ENCODE data around the gene ZNF574. TPM values are rescaled to one million over a fixed set of nuclear protein-coding genes. Genes with fewer than 3 reads are reported as not detected.

Gene ZNF574
- total and polyA plus RNA-seq, 2 of the 8 experiments (the other 6 are each of a cell fraction or from before 2014, with no cell fraction given): 27.0 to 38.8 TPM

DNA sequence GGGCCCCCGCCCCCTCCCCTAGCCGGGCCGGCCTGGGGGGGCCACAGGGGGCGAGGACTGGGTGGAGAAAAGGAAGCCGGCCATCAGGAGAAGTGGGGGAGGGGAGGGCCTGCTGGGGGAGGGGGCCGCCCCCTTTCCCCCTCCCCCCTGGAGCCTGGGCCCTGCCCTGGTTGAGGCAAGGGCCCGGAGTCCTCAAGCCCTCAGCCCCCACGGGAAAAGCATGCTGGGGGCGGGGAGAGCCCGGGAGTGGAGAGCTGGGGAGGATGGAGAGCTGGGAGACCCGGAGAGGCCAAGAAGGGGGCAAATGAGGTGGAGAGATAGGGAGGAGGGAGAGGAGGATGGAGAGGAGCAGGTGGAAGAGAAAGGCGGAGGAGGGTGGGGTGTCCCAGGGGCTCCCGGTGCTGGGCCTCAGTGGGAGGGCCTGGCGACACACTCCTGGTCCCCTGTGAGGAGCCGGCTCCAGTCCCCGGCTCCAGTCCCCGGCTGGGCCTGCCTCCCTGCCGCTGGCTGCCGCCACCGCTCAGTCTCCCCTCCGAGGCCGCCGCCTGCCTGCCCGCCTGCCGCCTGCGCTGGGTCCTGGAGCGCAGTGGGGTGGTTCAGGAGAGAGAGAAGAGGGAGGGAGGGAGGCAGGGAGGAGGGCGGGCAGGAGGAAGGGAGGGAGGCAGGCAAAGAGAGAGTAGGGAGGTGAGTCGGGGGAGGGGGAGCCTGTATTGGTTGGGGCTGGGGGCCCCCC, 6.2 kb upstream of the ZNF574 start, which contains the start of gene GRIK5 (continued):
- no peak for TF ChIP-seq GABPA (IDR thresholded peaks at IDR 0.05; ENCODE audit: borderline replicate concordance, insufficient read depth, low read length)
- TF ChIP-seq MAFK (IDR thresholded peaks at IDR 0.05; ENCODE audit: low read depth, low read length): no peak
- peak; percentile 83 for TF ChIP-seq KDM1A (IDR thresholded peaks at IDR 0.05; ENCODE audit: borderline replicate concordance, low read length)
- TF ChIP-seq SRF (IDR thresholded peaks at IDR 0.05; ENCODE audit: low read depth, low read length): no peak
- TF ChIP-seq TCF12 (IDR thresholded peaks at IDR 0.05; ENCODE audit: low read depth, low read length): no peak
- TF ChIP-seq, protein P1, sequence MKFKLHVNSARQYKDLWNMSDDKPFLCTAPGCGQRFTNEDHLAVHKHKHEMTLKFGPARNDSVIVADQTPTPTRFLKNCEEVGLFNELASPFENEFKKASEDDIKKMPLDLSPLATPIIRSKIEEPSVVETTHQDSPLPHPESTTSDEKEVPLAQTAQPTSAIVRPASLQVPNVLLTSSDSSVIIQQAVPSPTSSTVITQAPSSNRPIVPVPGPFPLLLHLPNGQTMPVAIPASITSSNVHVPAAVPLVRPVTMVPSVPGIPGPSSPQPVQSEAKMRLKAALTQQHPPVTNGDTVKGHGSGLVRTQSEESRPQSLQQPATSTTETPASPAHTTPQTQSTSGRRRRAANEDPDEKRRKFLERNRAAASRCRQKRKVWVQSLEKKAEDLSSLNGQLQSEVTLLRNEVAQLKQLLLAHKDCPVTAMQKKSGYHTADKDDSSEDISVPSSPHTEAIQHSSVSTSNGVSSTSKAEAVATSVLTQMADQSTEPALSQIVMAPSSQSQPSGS (IDR thresholded peaks at IDR 0.05; ENCODE audit: low read length): no peak
- no peak for TF ChIP-seq BCL11A (IDR thresholded peaks at IDR 0.05; ENCODE audit: low read depth in 2 of 2, low read length in 2 of 2)
- TF ChIP-seq, protein P2, sequence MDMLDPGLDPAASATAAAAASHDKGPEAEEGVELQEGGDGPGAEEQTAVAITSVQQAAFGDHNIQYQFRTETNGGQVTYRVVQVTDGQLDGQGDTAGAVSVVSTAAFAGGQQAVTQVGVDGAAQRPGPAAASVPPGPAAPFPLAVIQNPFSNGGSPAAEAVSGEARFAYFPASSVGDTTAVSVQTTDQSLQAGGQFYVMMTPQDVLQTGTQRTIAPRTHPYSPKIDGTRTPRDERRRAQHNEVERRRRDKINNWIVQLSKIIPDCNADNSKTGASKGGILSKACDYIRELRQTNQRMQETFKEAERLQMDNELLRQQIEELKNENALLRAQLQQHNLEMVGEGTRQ (IDR thresholded peaks at IDR 0.05; ENCODE audit: low read length): no peak
- no peak for TF ChIP-seq HDAC2 (IDR thresholded peaks at IDR 0.05; ENCODE audit: borderline replicate concordance in 1 of 2, low read depth in 2 of 2, low read length in 2 of 2)
- no peak for TF ChIP-seq ASH2L (IDR thresholded peaks at IDR 0.05; ENCODE audit: low read length)
- no peak for TF ChIP-seq RAD21 (IDR thresholded peaks at IDR 0.05 in 1 of 2, conservative IDR thresholded peaks at IDR 0.05 in 1 of 2; ENCODE audit: low read depth in 2 of 2, low read length in 2 of 2)
- TF ChIP-seq SUZ12 (IDR thresholded peaks at IDR 0.05; ENCODE audit: low read length): no peak
